HG03521 (cell line): ENCODE data around the gene NUP107.

Experiments used
- ATAC-seq: cut with Tn5 transposase; IDR thresholded peaks from one replicate; pipeline ENCODE4 v1.9.1; 2021; ENCODE audit warnings: mild to moderate bottlenecking, moderate library complexity; ENCODE audit not compliant: unreplicated experiment

The NUP107 gene

DNA sequence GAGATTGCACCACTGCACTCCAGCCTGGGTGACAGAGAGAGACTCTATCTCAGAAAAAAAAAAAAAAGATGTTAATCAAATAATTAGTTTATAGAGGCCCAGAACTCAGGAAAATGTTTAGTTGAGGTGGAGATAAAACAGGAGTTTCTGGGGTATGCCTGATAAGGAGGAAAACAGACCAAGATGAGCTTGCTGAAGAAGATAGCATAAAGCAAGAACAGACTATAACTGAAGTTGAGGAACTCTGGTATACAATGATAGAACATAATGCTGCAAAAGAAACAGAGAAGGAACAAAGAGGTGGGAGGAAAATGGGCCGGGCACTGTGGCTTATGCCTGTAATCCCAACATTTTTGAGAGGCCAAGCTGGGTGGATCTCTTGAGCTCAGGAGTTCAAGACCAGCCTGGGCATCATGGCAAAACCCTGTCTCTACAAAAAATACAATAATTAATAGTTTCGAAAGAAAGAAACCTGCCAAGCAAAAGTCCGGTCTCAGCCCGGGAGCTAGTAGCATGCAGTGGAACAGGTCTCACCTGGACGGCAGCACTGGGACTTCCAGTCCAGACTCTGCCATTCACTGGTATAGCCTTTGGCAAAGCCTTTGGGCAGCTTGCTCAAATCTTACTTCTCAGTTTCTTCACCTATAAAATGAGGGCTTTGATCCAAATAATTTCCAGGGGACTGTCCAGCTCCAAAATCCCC is 84.6 kb downstream of the NUP107 start:
- ATAC-seq: no peak

DNA sequence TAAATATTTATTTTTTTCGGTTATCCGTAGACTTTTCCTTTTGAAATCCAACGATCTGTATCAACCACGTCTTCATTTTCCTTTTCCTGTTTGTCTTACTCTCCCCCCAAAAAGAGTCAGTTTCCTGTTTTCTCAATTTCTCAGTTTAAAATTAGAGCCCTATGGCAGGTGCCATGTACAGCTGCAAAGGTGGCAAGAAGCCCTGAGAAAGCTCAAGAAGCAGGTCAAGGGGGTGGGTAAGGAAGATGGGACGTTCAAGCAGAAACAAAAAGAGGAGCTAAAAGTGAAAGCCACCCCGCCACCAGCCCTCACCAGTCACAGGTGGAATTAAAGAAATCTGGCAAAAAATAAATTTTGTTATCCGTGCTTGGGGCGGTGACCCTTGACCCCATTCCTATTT is 85.9 kb downstream of the NUP107 start:
- no peak for ATAC-seq

DNA sequence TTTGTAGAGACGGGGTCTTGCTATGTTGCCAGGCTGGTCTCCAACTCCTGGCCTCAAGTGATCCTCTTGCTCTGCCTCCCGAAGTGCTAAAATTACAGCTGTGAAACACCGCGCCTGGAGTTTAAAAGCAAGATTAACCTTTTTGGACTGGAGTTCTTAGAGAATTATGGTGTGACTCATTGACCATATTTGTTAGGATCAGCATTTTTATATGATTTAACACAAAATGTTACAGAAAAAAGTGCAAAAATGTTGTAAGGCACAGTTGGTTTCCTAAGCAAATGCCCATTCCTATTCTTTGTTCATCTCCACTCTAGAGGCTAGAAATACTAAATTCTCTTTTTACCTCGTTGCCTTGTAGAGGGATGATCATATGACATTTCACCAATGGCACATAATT is 86.8 kb downstream of the NUP107 start:
- no peak for ATAC-seq

DNA sequence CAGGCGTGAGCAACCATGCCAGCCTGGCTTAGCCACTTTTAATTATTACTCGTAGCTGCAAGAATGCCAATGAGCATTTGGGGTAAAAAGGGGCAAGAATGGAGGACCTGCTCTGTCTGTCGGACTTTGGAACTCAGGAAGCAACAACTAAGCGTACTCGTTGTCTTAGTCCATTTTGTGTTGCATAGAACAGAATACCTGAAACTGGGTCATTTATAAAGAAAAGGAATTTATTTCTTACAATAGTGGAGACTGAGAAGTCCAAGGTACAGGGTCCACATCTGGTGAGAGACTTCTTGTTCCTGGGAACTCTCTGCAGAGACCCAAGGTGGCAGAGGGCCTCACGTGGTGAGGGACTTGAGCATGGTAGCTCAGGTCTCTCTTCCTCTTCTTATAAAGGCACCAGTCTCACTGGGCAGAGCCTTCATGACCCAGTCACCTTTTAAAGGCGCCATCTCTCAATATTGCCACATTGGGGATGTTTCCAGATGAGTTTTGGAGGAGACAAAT is 88.4 kb downstream of the NUP107 start:
- no peak for ATAC-seq

DNA sequence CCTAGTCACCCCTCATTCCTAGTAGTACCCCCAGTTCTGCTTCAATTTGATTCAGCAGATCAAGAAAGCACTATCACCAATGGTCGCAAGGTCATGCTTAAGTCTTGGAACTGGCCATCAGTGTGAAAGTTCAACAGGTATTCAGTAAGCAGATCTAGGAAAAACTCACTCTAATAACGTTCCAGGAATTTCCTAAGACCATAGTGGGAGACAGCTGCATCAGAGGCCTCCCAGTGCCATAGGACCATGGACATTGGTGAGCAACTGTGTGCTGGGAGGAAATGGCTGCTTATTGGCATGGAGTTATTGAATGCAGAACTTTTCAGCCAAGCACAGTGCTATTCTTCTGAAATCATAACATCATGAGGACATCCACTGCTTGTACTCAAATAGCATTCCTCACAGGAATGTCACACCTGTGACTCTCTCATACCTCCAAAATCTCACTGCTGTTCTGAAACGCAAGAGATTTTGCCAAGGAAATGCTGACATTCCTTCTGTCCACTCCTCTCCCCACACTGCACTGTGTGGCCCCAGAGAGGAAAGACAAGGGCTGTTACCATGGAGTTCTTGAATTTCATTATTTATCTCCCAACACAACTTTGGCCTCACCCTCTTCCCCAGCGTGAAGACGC is 90.3 kb downstream of the NUP107 start:
- no peak for ATAC-seq

DNA sequence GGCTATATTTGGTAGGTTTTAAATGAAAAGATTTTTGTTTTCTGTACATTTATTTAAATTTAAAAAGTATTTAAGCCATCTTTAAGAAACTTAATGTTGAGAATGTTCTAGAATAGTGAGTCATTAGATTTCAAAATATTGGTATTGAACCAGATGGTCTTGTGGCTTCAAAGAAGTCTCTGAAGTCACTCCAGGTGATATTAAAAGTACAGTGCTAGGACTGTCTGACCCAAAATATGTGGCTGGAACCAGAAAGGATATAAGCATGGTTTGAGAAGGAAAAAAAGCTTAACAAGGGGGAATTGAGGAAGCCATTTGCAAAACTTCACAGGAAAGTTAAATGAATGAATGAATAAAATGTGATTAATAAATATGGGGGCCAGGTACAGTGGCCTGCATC is 92.5 kb downstream of the NUP107 start:
- no peak for ATAC-seq

DNA sequence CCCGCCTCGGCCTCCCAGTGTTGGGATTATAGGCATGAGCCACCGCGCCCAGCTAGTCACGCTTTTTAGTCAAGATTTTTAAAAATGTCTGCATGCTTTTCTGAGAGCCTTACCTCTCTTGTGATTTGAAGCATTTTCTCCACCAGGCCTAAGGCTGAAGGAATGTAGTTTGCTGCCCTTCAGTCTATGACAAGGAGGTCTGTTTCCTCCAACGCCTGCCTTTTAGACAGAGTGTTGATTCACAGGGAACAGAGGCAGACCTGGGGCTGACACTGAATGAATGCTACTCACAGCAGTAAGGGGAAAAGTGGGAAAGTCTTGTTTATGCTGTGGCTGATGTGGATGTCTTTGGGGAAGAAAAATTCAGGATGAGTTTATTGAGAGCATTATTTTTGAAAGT is 94.0 kb downstream of the NUP107 start:
- no peak for ATAC-seq

DNA sequence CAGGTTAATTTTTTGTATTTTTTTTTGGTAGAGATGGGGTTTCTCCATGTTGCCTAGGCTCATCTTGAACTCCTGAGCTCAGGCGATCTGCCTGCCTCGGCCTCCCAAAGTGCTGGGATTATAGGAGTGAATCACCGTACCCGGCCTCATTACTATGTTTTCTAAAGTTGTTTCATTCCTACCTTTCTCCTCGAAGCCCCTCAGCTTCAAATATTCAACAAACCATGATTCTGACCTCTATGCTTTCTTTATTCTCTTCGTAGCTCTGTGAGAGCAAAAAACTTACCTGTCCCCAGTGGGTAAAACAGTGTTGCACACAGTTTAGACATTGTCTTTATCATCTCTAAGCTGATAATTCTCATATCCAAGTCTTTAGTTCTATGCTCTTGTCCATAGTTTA is 95.0 kb downstream of the NUP107 start:
- no peak for ATAC-seq

DNA sequence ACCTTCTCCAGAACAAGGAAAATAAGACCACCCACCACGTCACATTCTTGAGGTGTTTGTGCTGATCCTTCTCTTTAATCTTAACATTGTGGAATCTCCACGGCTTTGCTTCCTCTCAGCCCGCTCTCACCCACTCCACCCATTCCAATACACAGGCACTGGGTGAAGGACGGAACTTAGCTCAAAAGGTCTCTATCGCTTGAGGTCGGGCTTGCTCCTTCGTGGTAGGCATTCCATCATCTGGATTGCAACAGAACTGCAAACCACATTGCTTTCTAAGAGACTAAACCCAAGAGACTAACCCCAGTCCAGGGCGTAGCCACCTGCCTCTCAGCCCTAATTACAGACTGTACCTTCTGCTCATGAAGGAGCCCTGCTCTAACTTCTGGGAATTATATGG is 97.2 kb downstream of the NUP107 start:
- ATAC-seq: no peak

DNA sequence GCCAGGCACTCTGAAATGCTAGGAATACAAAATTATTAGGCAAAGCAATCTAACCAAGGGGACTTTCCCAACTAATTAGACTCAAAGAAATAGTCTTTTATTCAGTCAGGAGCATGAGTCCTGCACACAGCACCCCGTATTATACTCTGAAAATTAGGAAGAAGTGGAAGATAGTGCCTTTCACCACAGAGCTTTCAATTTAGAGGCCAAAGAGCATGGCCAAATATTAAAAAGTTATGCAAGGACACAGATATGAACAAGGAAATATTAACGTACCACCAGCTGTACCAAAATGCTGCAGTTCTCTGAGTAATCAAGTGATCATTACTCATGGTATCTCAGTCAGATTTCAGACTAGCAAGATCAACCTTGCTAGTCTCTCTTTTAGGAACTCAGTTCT is 98.6 kb downstream of the NUP107 start:
- ATAC-seq: no peak

DNA sequence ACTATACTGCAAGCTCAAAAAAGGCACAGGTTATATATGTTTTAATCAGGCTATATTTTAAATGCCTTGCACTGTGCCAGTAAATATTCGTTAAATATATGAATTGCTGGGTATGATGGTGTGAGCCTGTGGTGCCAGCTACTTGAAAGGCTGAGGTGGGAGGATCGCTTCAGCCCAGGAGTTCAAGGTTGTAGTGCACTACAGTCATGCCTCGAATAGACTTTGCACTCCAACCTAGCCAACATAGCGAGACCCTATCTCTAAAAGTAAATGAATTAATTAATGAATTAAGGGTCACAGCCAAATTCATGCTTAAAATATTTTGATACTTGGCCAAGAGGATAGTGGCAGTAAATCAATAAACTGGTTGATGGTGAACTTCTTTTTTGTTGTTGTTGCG is 99.0 kb downstream of the NUP107 start:
- no peak for ATAC-seq

DNA sequence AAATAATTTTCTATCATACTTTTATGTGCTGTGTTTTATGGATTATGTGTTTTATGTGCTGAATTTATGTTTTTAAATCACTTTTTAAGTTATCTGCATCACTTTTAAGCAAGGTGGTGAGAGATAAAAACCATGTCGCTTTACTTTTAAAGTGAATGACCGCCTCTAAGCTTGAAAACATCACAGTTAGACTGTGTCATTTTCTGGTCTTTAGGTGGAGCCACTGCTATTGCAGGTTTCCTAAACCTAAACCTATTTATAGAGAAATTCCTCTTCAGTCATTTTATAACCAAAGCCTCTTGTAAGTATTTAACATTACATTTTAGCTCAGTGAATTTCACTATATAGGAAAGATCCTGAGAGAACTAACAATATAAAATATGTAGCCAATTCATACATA is 100.2 kb downstream of the NUP107 start:
- ATAC-seq: no peak

DNA sequence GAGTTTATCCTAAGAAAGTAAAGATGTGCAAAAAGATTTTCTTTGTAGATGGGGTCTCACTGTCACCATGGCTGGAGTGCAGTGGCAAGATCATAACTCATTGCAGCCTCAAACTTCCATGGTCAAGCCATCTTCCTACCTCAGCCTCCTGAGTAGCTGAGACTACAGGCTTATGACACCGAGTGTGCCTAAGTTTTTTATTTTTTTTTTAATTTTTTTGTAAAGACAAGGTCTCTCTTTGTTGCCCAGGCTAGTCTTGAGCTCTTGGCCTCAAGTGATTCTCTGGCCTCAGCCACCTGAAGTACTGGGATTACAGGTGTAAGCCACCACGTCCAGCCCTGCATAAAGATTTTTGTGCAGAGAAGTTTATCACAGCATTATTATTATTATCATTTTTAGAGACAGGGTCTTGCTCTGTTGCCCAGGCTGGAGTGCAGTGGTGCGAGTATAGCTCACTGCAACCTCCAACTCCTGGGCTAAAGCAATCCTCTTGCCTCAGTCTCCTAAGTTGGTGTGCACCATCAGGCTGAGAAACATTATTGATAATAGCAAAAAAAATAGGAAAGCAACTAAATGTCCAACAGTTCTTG is 101.9 kb downstream of the NUP107 start:
- ATAC-seq: no peak

DNA sequence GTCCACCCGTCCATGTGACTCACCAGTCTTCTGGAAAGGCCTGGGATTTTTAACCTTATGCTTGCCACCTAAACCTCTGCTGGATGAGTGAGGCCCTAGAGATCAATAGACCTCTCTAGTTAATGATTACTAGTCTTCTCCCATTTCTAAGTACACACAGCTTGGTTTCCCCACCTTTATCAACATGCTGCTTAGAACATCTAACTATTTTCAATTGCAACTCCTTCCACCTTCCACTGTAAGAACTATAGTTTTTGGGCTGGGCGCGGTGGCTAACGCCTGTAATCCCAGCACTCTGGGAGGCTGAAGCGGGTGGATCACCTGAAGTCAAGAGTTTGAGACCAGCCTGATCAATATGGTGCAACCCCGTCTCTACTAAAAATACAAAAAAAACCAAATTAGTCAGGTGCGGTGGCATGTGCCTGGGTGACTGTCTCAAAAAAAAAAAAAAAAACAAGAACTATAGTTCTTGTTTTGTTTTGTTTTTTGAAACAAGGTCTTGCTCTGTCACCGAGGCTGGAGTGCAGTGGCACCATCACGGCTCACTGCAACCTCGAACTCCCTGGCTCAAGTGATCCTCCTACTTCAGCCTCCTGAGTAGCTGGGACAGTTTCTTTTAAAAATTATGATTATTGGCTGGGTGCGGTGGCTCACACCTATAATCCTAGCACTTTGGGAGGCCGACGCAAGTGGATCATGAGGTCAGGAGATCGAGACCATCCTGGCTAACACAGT is 102.5 kb downstream of the NUP107 start:
- no peak for ATAC-seq

DNA sequence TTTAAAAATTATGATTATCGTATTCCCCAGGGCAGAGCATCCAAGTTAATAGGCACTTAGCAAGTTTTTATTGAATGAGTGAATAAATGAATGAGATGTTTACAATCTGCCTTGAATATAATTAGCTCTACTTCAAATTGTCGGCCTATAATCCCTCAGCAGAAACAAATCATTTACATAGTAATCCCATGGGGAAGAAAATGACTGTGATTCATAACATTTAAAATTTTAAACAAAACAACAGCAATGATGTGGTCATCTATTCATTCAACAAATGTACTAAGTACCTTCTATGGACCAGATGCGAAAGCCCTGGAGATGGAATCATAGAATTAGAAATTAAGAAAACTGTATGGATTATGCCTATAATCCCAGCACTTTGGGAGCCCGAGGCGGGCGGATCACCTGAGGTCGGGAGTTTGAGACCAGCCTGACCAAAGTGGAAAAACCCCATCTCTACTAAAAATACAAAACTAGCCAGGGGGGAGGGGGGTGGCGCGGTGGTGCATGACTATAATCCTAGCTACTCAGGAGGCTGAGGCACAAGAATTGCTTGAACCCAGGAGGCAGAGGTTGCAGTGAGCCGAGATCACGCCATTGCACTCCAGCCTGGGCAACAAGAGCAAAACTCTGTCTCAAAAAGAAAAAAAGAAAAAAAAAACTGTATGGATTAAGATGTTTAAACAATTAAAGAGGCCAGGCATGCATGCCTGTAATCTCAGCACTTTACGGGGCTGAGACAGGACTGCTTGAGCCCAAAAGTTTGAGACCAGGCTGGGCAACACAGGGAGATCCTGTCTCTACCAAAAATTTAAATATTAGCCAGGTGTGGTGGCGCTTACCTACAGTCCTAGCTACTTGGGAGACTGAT is 103.5 kb downstream of the NUP107 start:
- no peak for ATAC-seq

DNA sequence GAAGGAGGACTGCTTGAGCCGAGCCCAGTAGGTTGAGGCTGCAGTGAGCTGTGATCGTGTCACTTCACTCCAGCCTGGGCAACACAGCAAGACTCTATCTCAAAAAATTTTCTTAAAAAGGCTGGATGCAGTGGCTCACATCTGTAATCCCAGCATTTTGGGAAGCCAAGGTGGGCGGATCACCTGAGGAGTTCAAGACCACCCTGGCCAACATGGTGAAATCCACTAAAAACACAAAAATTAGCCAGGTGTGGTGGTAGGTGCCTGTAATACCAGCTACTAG is 104.1 kb downstream of the NUP107 start:
- no peak for ATAC-seq

DNA sequence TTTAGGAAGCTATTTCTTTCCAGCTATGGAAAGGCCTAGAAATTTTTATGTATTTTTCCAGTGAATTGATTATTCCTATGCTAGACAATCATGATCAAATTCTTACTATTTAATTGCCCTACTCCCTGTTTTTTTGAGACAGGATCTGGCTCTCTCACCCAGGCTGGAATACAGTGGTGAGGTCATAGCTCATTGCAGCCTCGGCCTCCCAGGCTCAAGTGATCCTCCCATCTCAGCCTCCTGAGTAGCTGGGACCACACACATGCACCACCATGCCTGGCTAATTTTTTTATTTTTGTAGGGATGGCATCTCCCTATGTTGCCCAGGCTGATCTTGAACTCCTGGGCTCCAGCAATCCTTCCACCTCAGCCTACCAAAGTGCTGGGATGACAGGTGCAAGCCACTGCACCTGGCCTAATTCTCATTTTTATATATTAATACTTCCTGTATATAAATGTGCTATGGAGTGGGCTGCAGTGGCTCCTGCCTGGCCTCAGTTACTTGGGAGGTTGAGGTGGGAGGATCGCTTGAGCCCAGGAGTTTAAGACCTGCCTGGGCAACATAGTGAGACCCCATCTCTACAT is 105.2 kb downstream of the NUP107 start:
- no peak for ATAC-seq

DNA sequence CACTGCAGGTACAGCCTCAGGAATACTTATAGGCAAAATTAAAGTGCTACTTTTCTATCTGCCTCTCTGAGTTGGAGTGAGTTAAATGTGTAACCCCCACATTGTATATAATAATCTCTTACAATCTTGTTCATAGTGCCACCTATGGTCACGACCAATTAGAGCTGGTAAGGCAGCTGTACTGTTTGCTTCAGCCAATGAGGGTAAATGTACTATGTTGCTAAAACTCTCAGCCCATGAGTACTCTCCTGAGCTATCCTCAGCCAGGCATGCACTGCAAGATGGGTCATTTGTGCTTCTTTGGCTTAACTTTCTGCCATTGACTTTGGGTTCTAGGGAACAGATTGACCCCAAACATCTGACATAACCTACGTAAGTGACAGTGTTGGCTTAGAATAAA is 106.2 kb downstream of the NUP107 start:
- peak; percentile 94 for ATAC-seq

DNA sequence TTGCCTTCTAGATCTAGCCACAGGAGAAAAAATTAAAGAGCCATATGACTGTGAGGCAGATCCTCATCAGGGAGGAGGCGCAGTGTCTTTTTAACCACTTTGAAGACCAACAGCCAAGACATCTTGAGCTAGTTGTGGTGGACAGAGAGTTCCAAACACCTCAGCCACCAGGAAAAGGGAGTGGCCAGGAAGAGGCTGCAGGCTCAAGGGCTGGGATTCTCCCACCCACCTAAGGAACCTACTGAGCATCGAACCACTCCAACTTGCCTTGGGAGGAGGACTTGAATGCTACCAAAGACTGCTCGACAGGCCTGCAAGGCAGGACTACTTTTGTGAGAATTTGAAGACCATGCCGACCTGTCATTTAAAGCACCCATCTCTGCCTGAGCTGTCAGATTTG is 106.7 kb downstream of the NUP107 start:
- no peak for ATAC-seq

DNA sequence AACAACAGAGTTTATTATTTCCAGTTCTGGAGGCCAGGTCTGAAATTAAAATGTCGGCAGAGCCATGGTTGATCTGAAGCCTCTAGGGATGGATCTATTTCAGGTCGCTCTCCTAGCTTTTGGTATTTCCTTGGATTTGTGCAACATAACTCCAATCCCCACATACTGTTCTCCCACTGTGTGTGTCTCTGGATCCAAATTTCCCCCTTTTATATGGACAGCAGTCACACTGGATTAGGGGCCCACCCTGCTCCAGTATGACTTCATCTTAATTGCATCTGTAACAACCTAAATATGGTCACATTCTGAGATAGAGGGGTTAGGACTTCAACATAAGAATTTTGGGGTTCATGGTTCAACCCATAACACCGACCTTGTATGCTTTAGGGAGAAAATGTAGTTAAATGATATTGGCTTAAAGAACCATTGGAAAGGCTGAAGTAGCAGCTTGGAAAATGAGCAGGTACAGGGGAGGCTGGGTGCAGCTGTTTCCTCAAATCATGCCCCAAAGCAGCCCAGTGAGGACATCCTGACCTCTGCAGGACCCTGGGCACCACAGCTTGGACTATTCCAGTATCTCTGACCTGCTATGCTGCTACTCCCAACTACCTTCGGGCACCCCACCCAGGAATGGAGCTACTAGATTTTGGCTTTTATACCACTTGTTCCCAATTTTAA is 107.3 kb downstream of the NUP107 start:
- no peak for ATAC-seq
